Measurements from ENCODE around the gene GRAMD1A.
A peak's percentile ranks its signal among the peaks of the same experiment; 100 is the strongest.

GRAMD1A gene

DNA sequence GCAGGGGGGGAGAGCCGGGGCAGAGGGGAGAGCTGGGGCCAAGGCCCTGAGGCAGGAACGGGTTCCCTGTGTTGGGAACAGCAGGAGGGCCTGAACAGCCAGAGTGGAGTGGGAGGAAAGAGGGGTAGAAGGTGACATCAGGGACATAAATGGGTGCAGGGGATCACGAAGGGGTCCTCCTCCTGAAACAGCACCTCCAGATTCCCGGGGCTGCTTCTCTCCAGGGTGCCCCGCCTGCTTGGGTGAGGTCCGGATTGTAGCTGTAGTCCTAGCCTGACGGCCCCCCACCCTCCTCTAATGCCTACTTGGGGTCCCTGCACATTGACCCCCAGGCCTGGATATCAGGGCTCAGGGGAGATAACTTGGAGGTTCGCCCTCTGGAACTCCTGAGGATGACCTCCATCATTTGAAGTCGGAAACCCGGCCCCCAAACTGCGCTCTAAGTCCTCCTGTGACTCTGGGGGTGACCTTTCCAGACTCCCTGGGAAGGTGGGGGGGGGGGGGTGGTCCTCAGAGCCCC is 29.7 kb downstream of the GRAMD1A start (continued):
- TF ChIP-seq ZNF555 (tag by site-specific recombination; conservative IDR thresholded peaks at IDR 0.05) (no peak), TCF7L2 (IDR thresholded peaks at IDR 0.05; ENCODE audit: borderline replicate concordance, low read depth, low read length) (no peak), ZNF239 (tag by site-specific recombination; IDR thresholded peaks at IDR 0.05) (no peak), WT1 (tag by site-specific recombination; IDR thresholded peaks at IDR 0.05) (peak; percentile 44; the same call in 1 of the 2 replicates), ZNF341 (tag by site-specific recombination; IDR thresholded peaks at IDR 0.05; ENCODE audit: low read depth) (peak; percentile 89), ZNF529 (tag by site-specific recombination; IDR thresholded peaks at IDR 0.05; ENCODE audit: insufficient replicate concordance) (no peak), ZBTB21 (tag by site-specific recombination; IDR thresholded peaks at IDR 0.05) (peak; percentile 25; the same call in 1 of the 2 replicates), ZNF549 (tag by site-specific recombination; IDR thresholded peaks at IDR 0.05) (no peak)
- TF ChIP-seq, protein P1, sequence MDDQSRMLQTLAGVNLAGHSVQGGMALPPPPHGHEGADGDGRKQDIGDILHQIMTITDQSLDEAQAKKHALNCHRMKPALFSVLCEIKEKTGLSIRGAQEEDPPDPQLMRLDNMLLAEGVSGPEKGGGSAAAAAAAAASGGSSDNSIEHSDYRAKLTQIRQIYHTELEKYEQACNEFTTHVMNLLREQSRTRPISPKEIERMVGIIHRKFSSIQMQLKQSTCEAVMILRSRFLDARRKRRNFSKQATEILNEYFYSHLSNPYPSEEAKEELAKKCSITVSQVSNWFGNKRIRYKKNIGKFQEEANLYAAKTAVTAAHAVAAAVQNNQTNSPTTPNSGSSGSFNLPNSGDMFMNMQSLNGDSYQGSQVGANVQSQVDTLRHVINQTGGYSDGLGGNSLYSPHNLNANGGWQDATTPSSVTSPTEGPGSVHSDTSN (CRISPR knock-in tag; IDR thresholded peaks at IDR 0.05): no peak

DNA sequence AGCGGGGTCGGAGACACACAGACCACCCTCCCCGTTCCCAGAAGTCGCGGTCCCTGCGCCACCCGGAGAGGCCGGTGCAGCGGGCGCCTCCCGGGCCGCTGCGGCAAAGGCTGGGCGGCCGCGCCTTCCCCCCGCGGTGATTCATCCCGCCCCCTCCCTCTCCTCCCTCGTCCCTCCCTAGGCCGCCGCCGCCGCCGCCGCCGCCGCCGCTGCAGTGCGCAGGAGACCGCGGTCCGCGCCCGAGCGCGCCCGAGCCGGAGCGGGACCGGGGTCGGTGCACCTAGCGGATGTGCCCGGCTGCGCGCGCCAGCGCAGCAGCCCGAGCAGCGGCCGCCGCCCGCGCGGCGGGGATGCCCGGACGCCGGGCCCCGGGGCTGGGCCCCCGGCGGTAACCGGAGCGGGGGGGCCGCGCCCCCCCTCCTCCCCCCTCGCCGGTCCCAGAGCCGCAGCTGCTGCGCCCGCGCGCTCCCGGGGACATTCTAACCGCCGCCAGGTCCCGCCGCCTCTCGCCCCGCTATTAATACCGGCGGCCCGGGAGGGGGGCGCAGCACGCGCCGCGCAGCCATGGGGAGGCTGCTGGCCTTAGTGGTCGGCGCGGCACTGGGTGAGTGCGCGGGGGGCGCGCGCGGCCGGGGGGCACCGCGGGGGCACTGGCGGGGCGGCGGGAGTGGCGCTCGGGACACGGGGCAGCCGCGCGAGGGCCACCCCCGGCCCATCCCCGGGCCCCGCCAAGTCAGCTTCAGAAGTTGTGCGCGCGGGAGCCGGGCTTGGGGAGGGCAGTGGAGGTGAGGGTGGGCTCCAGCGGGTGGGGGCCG is 30.3 kb downstream of the GRAMD1A start, which contains the start of gene SCN1B:
Gene SCN1B (plus strand): TSS at position 214 of the 815 bp plus-strand sequence. CDS start 351 bp downstream, at position 565.
- H3K36me3 ChIP-seq (ENCODE audit: control insufficient read depth in 2 of 2, insufficient read depth in 1 of 2, low read length in 2 of 2): peaks cover 33 to 45% of the 10 kb centered on the region in 2 experiments
- no peaks in the 10 kb centered on the region for H3K9me3 ChIP-seq (ENCODE audit: control insufficient read depth, insufficient read depth, low read depth, low read length)
- H3K4me3 ChIP-seq (ENCODE audit: low read depth, low read length): peak within 1 kb of the TSS; percentile 42
- peaks cover 14% of the 10 kb centered on the region for H3K4me1 ChIP-seq (ENCODE audit: control insufficient read depth, insufficient read depth, low read length)
- ChIA-PET POLR2A (interaction anchor here (0.6 to 1.9 kb wide), 4 partner anchors 13 to 676 kb away, joined by 3 to 13 read pairs (median 4); partner anchors contain the start of gene GRAMD1A), CTCF (interaction anchor here (0.6 to 1.3 kb wide), 2 partner anchors 14 to 233 kb away, joined by 4 read pairs; no protein-coding TSS in a partner anchor)
- peak within 1 kb of the TSS; percentile 74; the same call in 1 of the 2 replicates for H3K27ac ChIP-seq (ENCODE audit: extremely low read depth, low read depth, low read length)
- TF ChIP-seq ZNF837 (tag by site-specific recombination; IDR thresholded peaks at IDR 0.05) (no peak), ZNF561 (tag by site-specific recombination; IDR thresholded peaks at IDR 0.05; ENCODE audit: borderline replicate concordance) (0 out of 2 replicates have a peak, but pooled peaks have one; percentile 0), ZNF248 (tag by site-specific recombination; IDR thresholded peaks at IDR 0.05) (no peak), ZNF211 (tag by site-specific recombination; IDR thresholded peaks at IDR 0.05; ENCODE audit: low read depth) (no peak), ZNF274 (IDR thresholded peaks at IDR 0.05; ENCODE audit: low read length) (no peak), ZNF274 (tag by site-specific recombination; IDR thresholded peaks at IDR 0.05; ENCODE audit: borderline replicate concordance) (no peak), ATF2 (tag by site-specific recombination; IDR thresholded peaks at IDR 0.05; ENCODE audit: low read depth) (no peak), ZNF830 (tag by site-specific recombination; IDR thresholded peaks at IDR 0.05; ENCODE audit: low read depth) (no peak), ZNF555 (tag by site-specific recombination; conservative IDR thresholded peaks at IDR 0.05) (no peak), ZNF362 (tag by site-specific recombination; IDR thresholded peaks at IDR 0.05) (no peak), SCRT1 (tag by site-specific recombination; IDR thresholded peaks at IDR 0.05; ENCODE audit: borderline replicate concordance) (no peak), ZBTB48 (tag by site-specific recombination; IDR thresholded peaks at IDR 0.05) (no peak; the same call in 1 of the 2 replicates), ZNF530 (tag by site-specific recombination; IDR thresholded peaks at IDR 0.05; ENCODE audit: low read depth) (no peak), HOXA7 (CRISPR knock-in tag; IDR thresholded peaks at IDR 0.05; ENCODE audit: borderline replicate concordance) (no peak), ZNF23 (tag by site-specific recombination; IDR thresholded peaks at IDR 0.05; ENCODE audit: borderline replicate concordance) (no peak), ZEB2 (tag by site-specific recombination; IDR thresholded peaks at IDR 0.05) (0 out of 2 replicates have a peak, but pooled peaks have one; percentile 90), GLIS1 (tag by site-specific recombination; IDR thresholded peaks at IDR 0.05) (peak; percentile 81), GLIS2 (tag by site-specific recombination; IDR thresholded peaks at IDR 0.05) (peak; percentile 85), ZNF121 (tag by site-specific recombination; IDR thresholded peaks at IDR 0.05) (no peak), FEZF1 (tag by site-specific recombination; IDR thresholded peaks at IDR 0.05) (no peak), ZNF768 (tag by site-specific recombination; IDR thresholded peaks at IDR 0.05) (no peak), ZNF529 (tag by site-specific recombination; IDR thresholded peaks at IDR 0.05; ENCODE audit: insufficient replicate concordance) (no peak)
- TF ChIP-seq, protein P2, sequence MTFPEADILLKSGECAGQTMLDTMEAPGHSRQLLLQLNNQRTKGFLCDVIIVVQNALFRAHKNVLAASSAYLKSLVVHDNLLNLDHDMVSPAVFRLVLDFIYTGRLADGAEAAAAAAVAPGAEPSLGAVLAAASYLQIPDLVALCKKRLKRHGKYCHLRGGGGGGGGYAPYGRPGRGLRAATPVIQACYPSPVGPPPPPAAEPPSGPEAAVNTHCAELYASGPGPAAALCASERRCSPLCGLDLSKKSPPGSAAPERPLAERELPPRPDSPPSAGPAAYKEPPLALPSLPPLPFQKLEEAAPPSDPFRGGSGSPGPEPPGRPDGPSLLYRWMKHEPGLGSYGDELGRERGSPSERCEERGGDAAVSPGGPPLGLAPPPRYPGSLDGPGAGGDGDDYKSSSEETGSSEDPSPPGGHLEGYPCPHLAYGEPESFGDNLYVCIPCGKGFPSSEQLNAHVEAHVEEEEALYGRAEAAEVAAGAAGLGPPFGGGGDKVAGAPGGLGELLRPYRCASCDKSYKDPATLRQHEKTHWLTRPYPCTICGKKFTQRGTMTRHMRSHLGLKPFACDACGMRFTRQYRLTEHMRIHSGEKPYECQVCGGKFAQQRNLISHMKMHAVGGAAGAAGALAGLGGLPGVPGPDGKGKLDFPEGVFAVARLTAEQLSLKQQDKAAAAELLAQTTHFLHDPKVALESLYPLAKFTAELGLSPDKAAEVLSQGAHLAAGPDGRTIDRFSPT (tag by site-specific recombination; IDR thresholded peaks at IDR 0.05): 0 out of 2 replicates have a peak, but pooled peaks have one; percentile 44
